Epidermal melanocyte (primary cell): Measurements from ENCODE around the gene IPCEF1.

Experiments used
- DNase-seq: peaks from one replicate; pipeline ENCODE4 v3.0.0; 2011; ENCODE audit warnings: low spot score; ENCODE audit not compliant: insufficient read length

The IPCEF1 gene

DNA sequence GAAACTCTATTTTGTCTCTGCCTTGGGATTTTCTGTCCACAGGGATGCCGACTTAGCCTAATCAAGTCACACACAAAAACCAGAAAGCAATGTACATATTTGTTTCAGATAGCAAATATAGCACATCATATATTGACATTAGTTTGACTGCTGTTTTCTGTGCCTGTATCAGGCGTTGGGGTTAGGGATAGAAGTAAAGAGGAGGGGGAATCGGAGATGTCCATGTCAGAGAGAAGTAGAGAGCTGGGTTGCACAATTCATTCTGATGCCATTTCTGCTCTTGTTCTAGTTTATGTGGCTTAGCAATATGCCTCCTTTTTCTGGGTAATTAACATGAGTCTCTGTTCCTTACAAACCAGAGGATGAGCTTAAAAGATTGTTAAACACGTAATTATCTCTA, 14.7 kb upstream of the IPCEF1 start:
- no peak for DNase-seq

DNA sequence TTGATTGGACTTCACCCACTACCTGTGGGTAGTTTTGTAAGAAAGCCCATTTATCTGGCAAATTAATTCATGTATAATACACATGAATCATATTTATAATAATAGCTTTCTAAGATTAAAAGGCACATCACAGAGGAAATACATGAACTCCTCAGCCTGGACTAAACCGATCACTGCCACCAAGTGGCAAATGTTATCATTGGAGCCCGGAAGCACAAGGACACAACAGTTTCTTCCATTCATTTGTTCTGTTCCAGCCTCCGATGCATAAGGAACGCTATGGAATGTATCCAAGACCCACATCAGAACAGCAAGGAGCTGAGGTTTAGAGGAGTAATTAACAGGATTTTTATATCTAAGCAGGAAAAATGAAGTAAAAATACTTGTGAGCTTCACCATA, 13.9 kb upstream of the IPCEF1 start:
- DNase-seq: no peak

DNA sequence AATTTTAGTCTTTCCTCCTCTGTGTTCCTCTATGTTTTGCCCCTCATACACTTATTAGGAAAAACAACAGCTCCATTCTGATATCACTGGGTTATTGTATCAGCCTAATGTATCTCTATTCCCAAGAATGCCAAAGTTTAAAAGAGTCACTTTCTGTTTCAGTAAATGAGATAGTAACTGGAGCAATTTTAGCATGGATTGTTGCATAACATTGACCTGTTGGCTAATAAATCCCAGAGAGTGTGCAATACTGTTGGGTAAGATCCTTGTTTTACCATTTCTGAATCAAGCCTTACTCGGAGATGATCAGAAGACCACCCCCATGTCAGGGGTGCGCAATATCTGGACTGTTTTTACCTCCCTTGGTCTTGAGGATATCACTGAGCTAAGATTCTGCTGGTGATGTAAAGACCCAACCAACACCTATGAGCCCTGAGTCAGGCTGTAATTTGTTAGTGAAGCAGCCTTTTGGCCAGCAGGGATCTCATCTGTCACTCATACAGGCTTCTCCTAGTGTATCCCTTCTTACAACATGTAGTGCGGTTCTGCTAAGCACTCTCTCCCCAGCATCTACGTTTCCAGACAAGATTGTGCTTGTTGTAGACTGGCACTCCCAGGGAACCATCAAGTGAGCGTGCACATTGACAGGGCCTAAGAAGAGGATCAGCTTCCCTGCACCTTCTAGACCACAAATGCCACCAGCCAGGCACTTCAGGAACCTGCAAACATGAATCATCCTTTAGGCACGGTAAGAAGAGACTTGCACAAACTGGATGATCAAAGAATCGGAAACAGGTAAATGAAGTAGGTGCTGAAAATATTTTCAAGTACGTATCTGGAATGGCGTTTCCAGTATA, 11.5 kb upstream of the IPCEF1 start:
- no peak for DNase-seq

DNA sequence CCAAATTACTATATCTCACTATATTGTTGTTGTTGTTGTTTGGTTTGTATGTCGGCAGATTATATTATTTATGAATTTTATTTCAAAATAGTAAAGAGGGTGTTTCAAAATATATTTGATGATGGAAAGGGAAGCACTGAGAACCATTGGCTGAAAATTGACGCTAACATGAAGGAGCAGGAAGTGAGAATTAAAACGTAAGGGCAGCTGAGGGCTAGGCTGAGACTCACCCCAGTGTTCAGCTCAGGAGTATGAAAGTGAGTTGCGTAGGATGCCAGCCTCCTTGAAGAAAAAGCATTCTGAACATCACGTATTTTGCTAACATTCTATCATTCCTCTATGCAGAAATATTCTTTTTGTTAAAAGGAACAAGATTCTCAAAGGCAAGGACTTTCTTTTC, 10.7 kb upstream of the IPCEF1 start:
- no peak for DNase-seq

DNA sequence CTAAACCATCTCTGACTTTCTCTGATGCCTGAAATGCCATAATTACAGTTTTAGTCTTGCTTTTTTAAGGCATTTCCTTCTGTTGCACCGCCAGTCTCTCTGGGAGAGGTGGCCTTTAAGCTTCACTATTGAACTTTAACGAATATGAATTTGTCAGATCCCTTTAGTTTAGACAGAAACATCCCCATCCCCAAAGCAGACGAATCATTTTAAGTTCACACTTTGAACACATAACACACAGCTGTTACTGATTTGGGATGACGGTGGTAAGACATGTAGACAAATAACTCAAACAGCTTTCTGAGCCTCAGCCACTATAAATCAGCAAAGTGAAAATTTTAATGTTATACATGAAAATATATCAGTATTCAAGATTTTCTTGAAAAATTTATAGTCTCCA, 7.2 kb upstream of the IPCEF1 start:
- no peak for DNase-seq

DNA sequence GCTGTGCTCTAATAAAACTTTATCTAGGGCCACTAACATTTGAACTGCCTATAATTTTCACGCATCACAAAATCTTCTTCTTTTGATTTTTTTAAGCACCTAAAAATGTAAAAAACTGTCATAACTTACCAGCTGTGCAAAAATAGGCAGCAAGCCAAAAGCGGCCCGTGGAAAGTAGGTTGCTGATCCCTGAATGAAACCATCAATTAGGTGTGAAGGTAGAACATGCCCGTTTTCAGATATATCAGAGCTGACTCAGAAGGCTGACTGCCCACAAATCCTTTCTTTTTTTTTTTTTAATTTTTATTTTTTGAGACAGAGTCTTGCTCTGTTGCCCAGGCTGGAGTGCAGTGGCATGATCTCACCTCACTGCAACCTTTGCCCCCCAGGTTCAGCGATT, 4.9 kb upstream of the IPCEF1 start:
- no peak for DNase-seq

DNA sequence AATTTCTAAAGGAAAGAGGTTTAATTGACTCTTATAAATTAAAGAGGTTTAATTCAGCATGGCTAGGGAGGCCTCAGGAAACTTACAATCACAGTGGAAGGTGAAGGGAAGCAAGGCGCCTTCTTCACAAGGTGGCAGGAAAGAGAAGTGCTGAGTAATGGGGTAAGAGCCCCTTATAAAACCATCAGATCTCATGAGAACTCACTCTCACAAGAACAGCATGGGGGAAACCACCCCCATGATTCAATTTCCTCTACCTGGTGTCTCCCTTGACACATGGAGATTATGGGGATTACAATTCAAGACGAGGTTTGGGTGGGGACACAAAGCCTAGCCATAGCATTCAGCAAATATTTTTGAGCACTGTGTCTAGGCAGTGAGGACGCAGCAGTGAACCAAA, 3.9 kb upstream of the IPCEF1 start:
- DNase-seq: no peak

DNA sequence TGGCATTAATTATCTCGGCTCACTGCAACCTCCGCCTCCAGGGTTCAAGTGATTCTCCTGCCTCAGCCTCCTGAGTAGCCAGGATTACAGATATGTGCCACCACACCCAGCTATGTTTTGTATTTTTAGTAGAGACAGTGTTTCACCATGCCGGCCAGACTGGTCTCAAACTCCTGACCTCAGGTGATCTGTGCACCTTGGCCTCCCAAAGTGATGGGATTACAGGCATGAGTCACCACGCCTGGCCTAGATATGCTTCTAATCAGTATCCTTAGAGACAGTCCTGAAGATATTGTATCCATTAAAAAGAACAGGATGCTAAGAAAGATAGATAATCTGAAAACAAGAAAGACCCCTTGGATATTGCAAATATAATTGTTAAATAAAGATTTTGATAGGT, 3.1 kb upstream of the IPCEF1 start:
- no peak for DNase-seq

DNA sequence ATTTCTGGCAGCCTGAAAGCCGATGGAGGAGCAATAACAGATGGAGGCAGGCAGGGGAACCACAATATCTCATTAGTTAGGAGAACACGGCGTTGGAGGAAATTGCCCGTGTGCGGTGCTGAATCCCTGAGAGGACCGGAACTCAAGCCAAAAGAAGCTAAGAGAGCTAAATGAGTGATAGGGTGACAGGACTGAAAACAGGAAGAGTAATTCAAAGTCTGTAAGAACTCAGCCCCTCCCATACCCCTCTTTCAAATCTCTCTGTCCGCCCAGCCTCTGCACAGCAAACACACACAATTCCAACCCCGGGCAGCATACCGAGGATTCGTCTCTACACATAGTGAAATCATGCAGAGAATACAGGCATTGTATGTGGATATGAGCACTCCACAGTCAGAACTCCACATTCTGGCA, 2.6 kb upstream of the IPCEF1 start:
- peak; percentile 22 for DNase-seq

DNA sequence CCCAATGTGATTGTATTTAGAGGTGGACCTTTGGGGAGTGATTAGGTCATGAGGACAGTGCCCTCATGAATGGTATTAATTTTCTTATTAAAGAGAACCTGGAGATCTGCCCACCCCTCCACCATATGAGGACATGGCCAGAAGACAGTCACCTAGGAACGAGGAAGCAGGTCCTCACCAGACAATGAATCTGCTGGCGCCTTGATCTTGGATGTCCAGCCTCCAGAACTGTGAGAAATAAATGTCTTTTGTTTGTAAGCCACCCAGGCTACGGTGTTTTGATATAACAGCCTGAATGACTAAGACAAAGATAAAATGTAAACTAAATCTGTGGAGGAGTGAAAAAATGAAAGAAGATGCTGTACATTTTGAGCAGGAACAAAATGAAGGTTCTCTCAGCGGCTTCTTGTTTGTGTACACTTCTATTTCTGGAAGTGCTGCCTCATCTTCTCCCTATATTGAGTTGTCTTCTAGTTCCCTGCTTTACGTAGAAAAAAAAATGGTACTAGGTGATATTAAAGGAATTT, 1.5 kb upstream of the IPCEF1 start:
- DNase-seq: no peak

DNA sequence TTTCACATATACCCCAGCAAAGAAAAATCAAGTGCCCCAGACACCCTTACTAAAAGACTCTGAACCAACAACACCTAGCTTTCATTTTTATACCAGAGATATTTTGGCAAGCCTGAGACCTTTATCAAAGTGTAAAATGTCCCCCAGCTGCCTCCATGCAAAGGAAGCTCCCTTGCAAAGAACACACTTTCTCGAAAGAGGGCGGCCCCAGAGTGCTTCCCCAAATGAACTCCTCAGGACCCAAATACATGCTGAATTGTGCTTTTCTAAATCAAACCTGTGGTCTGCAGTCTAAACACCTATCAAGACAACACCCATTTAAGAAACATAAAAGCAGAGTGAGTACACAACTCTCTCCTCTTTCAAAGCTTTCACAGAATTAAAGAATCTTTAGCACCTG, 490 bp downstream of the IPCEF1 start:
- no peak for DNase-seq

DNA sequence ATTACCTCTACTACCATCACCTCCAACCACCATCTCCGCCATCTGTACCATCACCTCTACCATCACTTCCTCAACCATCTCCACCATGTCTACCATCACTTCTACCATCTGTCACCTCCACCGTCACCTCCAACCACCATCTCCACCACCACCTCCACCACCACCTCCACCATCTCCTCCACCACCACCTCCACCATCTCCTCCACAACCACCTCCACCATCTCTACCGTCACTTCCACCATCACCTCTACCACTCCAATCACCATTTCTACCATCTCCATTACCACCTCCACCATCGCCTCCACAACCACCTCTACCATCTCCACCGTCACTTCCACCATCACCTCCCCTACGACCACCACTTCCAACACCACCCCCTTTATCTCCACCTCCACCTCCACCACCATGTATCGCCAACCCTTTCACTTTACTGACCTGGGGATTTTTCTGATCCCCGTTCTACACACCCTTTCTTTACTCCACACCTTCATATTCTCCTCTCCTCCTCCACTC, 2.3 kb downstream of the IPCEF1 start:
- DNase-seq: no peak

DNA sequence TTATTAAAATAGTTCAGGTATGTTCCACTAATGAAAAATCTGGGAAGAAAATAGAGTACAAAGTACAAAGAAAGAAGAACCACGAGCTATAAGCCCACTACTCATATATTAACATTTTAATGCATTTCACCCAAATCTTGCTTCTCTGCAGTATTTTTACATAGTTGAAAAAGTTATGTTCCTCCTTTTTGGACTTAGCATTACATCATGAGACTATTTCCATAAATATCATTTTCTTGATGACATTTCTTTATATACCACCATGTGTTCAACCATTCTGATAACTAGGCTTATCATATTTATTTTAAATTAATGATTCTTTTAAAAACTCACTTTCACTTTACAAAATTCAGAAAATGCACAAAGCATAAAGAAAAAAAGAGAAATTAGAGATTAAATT, 3.0 kb downstream of the IPCEF1 start:
- DNase-seq: no peak

DNA sequence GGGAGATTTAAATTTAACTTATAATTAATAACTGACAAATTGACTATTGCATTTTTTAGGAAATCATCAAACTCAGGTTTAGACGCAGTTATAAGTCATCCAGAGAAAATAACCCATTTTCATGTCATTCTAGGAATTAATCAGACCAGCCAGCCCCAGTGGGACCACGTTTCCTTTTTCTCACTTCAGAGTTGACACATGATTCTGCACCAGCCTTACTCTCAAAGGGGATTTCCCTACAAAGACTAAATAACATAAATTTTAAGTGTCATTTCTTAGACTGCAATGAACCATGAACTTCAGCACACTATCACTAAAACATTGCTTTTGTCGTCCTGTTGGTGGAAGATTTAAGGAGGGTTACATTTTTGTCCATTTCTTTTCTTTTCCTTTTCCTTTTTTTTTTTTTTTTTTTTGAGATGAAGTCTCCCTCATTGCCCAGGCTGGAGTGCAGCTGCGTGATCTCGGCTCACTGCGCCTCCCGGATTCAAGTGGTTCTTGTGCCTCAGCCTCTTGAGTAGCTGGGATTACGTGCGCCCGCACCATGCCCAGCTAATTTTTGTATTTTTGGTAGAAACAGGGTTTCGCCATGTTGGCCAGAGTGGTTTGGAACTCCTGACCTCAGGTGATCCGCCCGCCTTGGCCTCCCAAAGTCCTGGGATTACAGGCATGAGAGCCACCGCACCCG, 3.6 kb downstream of the IPCEF1 start:
- DNase-seq: no peak

DNA sequence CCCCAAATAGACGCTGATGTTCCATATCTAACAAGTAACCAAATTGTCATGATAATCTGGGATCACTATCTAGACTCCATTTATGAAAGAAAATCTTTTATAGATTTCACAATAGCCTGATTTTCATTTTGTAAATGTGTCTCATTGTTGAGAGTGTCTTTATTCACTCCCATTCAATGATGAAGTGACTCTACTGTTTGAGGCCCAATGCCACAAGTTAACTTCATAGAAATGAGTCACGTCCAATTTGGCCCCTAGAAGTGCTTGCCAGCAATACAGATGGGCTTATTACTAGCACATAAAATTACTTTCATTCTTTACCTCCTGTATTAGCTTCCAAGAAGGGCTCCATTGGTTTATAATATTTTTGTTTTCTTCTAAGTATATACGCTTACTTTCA, 6.3 kb downstream of the IPCEF1 start:
- DNase-seq: no peak

DNA sequence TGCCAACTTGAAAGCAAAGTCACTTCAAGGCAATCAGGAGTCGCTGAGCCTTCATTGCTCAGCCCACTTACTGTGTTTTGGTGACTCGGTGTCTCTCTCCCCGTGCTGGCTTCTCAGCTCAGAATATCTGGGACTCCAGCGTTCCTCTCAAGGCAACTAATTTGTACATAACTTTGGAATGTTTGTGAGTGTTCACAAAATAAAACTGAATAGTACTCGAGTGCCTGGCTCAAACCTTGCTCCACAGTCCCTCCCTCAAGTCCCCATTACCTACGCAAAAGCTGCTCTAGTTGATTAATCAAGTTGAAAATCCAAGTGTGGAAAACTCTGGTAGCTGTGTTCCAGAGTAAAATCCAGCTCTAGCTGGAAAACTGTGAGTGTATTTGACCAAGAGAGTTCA, 8.6 kb downstream of the IPCEF1 start:
- no peak for DNase-seq

DNA sequence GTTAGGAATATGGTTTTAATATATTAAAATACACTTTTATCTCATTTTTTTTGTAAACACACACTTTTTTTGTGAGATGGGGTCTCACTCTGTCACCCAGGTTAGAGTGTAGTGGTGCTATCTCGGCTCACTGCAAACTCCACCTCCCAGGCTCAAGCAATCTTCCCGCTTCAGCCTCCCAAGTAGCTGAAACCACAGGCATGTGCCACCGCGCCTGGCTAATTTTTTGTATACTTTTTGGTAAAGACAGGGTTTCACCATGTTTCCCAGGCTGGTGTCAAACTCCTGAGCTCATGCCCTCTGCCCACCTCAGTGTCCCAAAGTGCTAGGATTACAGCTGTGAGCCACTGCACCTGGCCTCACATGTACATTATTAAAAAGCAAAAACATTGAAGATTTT, 10.8 kb downstream of the IPCEF1 start:
- DNase-seq: no peak

DNA sequence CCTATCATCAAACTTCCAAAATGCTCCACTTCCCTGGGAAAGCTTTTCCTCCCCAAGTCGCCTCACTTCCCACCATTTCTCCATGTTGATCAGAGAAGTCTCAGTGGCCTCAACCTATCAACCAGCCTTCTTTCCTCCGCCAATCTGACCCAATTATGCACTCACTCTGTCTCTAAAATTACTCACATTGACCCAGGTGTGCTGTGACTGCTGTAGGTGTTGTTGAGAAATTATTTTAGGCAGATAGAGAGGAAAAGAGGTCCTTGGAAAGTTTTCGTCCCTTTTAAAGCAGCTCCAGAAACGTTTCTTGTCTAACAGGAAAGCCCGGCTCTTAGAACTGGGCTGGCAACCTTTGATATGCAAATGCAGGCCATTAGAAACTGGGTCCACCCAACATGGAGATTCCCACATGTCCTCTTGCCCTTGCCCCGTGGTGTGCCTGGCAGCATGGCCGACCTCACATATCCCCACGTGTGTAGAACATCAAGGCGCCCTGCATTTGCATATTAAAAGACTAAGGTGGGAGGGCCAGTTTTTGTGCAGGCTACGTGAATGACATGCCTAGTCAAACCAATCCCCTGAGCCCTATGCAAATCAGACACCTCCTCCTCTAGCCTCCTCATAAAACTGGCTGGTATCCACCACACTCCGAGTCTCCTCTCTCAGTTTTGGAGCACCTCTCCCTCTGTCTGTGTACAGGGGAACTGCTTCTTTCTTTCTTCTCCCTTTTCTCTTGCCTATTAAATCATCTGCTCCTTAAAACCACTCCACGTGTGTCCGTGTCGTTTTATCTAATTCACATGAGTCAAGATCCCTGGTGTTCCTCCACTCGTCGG, 12.9 kb downstream of the IPCEF1 start:
- DNase-seq: no peak

DNA sequence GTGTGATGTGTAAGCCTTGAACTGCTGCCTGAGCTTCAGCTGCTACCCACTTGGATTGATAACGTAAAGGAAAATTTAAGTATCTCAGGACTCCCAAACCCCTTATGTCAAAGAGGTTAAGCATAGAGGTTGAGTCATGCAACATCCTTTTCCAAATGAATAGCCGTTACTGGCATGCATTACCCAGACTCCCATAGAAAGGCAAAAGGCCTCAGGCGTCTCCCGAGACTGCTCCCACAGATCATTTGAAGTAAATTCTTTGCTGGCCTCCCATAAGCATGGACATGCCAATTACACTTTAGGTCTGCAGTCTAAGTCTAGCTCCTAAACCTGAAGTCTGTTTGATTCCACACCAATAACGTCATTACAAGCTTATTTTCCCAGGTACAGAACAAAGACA, 14.7 kb downstream of the IPCEF1 start:
- DNase-seq: no peak

DNA sequence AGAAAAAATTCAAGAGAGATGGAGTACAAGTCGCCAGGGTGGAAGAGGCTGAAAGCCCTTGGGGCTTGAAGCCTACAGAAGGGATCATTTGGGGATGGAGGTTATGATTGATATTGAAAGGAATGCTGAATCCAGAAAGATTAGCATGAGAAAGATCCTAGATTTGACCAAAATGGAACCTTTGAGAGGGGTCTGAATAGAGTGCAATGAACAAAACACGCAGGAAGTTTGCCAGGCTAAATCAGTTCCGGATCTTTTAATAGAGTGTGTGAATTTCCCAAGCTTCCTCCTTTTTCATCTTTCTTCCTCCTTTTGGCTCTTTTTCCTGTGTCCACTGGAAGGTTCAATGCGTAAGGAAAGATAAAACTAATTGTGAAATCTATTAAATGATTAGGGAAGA, 15.3 kb downstream of the IPCEF1 start:
- no peak for DNase-seq

DNA sequence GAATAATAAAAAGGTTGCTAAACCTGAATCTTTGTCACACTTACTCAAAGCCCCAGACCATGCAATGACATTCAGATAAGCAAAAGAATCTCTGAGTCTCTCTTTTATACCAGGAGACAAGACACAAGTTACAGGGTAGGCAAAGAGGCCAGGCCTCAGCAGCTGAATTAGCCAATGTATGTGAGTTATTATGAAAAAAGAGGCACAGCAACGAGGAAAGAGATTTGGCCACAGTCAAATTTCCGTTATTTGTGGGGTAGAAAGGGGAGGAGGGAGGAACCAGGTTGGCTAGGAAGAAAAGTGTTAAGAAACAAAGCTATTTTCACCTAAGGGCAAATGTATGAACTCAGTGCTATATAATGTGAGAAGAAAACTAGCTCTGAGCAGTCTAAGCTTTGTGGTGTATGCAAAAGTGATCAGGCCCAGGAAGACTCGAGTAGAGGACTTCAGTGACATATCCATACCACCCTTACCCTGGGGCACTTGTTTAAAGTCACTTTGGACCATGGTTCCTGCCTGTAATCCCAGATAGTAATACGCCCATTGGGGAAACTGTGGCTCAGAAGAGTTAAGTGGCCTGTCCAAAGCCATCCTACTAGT, 19.1 kb downstream of the IPCEF1 start:
- no peak for DNase-seq
